Glomerular endothelial cell (primary cell): ENCODE data around the gene STK11IP. TPM values are rescaled to one million over a fixed set of nuclear protein-coding genes. Genes with fewer than 3 reads are reported as not detected.

ENCODE experiments used
- DNase-seq: peaks from one replicate; pipeline ENCODE4 v3.0.0-alpha.2; 2011; ENCODE audit warnings: low read depth, low spot score; ENCODE audit errors: extremely low read depth
- total RNA-seq: library from RNA; depleted of rRNA; stranded (reverse); fragments of >200 nt; gene quantifications from 2 replicates; pipeline ENCODE4 v1.2.3, GENCODE V29; 2015

STK11IP gene
- total RNA-seq, 1 donor from 2014 or later = 12.3 TPM

GRCh38 chr2:219575566-219576504 is 21.8 kb upstream of the STK11IP start:
- DNase-seq = no peak

DNA sequence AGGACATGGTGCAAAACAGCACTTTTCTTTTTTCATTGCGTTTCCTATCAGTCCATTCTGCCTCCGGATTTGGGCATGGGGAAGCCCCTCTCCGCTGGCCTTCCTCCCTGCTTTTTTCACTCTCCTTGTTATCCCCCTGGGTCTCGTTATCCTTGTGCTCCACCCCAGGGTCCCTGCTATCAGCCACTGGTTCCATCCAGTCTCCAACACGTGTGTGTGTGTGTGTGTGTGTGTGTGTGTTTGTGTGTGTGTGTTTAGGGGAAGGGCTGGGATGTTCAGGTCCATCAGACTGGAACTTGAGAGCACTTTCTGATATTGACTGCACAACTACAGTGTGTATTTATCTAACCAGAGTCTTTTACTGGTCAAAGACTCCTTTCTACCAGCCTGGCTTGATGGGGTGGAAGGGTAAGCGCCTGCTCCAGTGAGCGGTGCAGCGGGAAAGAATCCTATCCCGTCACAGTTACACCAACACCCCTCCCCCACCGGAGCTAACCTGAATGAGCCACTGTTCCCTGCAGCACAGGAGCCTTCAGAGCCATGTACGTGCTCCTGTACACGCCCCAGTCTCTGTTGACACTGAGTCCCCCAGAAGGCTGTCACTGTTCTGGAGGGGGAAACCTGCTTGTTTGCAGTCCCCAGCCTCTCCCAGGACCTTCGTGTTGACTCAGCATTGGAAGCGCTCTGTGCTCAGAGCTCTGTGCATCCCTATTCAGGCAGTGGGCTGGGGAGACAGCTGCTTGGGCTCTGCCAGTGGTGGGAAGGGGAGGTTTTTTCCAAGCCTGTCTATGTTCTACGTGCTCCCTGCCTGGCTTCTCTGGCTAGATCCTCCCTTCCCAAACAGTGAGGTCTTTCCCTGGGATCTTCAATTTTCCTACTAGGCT is 20.9 kb upstream of the STK11IP start:
- DNase-seq = no peak

GRCh38 chr2:219578811-219579613 is 18.6 kb upstream of the STK11IP start:
- DNase-seq = no peak

DNA sequence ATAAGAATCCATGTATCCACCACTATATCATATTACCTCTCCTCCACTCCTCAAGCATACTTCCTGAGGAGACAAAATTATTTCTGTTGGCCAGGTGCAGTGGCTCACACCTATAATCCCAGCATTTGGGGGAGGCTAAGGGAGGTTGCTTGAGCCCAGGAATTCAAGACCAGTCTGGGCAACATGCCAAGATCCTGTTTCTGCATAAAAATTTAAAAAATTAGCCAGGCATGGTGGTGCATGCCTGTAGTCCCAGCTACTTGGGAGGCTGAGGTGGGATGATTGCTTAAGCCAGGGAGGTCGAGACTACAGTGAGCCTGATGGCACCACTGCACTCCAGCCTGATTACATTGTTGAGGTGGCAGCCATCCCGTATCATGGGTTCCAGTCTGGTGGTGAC is 16.3 kb upstream of the STK11IP start:
- no peak for DNase-seq

DNA sequence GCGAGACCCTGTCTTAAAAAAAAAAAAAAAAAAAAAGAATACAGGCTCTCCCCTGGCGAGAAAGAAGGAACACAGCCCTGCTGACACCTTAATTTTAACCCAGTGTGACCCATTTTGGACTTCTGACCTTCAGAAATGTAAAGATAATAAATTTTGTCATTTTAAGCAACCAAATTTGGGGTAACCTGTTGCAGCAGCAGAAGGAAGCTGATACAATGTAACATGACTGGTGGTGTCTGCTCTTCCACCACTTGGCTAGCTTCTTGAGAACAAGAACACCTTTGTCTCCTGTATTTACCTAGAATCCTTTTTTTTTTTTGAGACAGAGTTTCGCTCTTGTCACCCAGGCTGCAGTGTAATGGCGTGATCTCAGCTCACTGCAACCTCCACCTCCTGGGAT is 6.6 kb upstream of the STK11IP start:
- no peak for DNase-seq

GRCh38 chr2:219592736-219593135 is 4.9 kb upstream of the STK11IP start:
- DNase-seq = no peak

DNA sequence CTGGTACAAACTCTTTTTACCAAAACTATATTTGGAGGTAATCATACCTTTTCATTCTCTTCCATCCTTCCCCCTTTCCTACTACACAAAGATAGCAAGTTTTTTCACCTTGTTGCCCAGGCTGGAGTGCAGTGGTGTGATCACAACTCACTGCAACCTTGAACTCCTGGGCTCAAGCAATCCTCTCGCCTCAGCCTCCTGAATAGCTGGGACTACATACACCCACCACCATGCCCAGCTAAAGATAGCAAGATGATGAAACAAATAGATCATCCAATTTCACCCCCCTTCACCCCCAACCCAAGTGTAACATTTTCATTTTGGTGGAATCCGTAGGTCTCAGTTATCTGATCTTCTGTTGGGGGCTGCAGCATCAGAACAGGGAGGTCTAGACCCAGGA is 4.5 kb upstream of the STK11IP start:
- DNase-seq = no peak

- DNase-seq = no peak
Observed at GRCh38 chr2:219595256-219595655, 2.4 kb upstream of the STK11IP start.

GRCh38 chr2:219596954-219597551 is 604 bp upstream of the STK11IP start:
- DNase-seq = peak; percentile 2

- no peak for DNase-seq
Observed at GRCh38 chr2:219598308-219599078, 836 bp downstream of the STK11IP start.

- no peak for DNase-seq
Observed at GRCh38 chr2:219603771-219604170, 6.1 kb downstream of the STK11IP start.

DNA sequence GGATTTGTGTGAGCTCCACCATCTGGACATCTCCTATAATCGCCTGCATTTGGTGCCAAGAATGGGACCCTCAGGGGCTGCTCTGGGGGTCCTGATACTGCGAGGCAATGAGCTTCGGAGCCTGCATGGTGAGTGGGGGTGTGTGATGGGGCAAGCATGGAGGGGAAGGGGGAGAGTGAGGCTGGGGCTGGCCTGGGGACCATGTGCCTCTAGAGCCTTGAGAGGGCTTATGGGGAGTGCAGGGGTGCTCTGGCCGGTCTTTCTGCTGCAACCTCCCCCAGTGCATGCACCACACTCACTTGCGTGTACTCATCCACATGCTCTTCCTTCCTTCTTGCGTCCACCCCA is 7.9 kb downstream of the STK11IP start:
- DNase-seq = no peak

DNA sequence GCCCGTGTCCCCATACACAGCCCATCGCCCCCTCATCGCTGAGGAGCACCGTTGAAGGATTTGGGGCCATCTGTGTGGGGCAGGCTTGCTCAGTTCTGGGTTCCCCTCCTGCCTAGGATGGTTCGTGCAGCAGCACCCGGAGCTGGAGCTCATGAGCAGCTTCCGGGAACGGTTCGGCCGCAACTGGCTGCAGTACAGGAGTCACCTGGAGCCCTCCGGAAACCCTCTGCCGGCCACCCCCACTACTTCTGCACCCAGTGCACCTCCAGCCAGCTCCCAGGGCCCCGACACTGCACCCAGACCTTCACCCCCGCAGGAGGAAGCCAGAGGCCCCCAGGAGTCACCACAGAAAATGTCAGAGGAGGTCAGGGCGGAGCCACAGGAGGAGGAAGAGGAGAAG is 10.3 kb downstream of the STK11IP start:
- DNase-seq = no peak

DNA sequence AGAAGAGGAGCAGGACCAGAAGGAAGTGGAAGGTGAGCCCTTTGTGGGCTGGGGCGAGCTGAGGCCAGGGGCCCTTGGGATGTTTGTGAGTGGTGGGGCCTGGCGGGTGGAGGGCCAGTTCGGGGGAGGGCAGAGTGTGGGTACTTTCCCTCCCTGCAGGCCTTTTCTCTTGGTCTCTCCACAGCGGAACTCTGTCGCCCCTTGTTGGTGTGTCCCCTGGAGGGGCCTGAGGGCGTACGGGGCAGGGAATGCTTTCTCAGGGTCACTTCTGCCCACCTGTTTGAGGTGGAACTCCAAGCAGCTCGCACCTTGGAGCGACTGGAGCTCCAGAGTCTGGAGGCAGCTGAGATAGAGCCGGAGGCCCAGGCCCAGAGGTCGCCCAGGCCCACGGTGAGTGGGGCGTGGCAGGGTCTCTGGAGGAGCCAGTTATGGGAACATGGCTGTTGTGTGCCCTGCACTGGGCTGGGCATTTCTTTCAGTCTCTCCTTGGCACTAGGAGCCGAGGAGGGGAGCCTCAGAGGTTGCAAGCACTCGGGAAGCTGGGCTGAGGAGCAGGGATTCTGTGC is 10.8 kb downstream of the STK11IP start:
- no peak for DNase-seq

- no peak for DNase-seq
Observed at GRCh38 chr2:219609149-219609750, 11.6 kb downstream of the STK11IP start.

GRCh38 chr2:219611306-219611705 is 13.6 kb downstream of the STK11IP start:
- no peak for DNase-seq

- DNase-seq = no peak
Observed at GRCh38 chr2:219611866-219612576, 14.4 kb downstream of the STK11IP start.

GRCh38 chr2:219612577-219613286 is 15.1 kb downstream of the STK11IP start:
- DNase-seq = no peak
